ENCODE measurements around the gene GTPBP8.

- TF ChIP-seq CTCF (IDR thresholded peaks at IDR 0.05), result no peak
- TF ChIP-seq POLR2AphosphoS5 (IDR thresholded peaks at IDR 0.05), result no peak
These were observed 31.8 kb upstream of the GTPBP8 start for GRCh38 chr3:112958811-112959560.
